HG02642 (cell line): ENCODE data around the gene GABRB3.

Experiments
- ATAC-seq: cut with Tn5 transposase; IDR thresholded peaks from one replicate; pipeline ENCODE4 v1.9.1; 2021; ENCODE audit warnings: mild to moderate bottlenecking; ENCODE audit not compliant: unreplicated experiment, poor library complexity

Gene GABRB3

GRCh38 chr15:26571346-26571745 lies 201.5 kb downstream of the GABRB3 start:
- no peak for ATAC-seq

GRCh38 chr15:26565542-26565941 lies 207.3 kb downstream of the GABRB3 start:
- no peak for ATAC-seq

- no peak for ATAC-seq
Measured at GRCh38 chr15:26564361-26564760, 208.5 kb downstream of the GABRB3 start.

GRCh38 chr15:26562336-26562735 lies 210.5 kb downstream of the GABRB3 start:
- no peak for ATAC-seq

- ATAC-seq, result no peak
Measured at GRCh38 chr15:26561896-26562295, 211.0 kb downstream of the GABRB3 start.

- ATAC-seq, result no peak
Measured at GRCh38 chr15:26561130-26561529, 211.7 kb downstream of the GABRB3 start.

- ATAC-seq, result no peak
Measured at GRCh38 chr15:26555898-26556297, 217.0 kb downstream of the GABRB3 start.

GRCh38 chr15:26551473-26551872 lies 221.4 kb downstream of the GABRB3 start:
- ATAC-seq, result no peak

- ATAC-seq, result no peak
Measured at GRCh38 chr15:26550880-26551279, 222.0 kb downstream of the GABRB3 start.

GRCh38 chr15:26537663-26538062 lies 235.2 kb downstream of the GABRB3 start:
- no peak for ATAC-seq

GRCh38 chr15:26531489-26531888 lies 241.4 kb downstream of the GABRB3 start:
- ATAC-seq, result no peak

- ATAC-seq, result no peak
Measured at GRCh38 chr15:26525096-26525495, 247.8 kb downstream of the GABRB3 start.

GRCh38 chr15:26521691-26522198 lies 251.1 kb downstream of the GABRB3 start:
- no peak for ATAC-seq

- ATAC-seq, result no peak
Measured at GRCh38 chr15:26521130-26521529, 251.7 kb downstream of the GABRB3 start.

- no peak for ATAC-seq
Measured at GRCh38 chr15:26518885-26519284, 254.0 kb downstream of the GABRB3 start.

GRCh38 chr15:26516102-26516980 lies 256.5 kb downstream of the GABRB3 start:
- ATAC-seq, result no peak

GRCh38 chr15:26504009-26504408 lies 268.9 kb downstream of the GABRB3 start:
- no peak for ATAC-seq
